ENCODE results near the gene SOWAHA.
A peak's percentile ranks its signal among the peaks of the same experiment; 100 is the strongest.

The SOWAHA gene

GRCh38 chr5:132808866-132809265 lies 4.2 kb upstream of the SOWAHA start:
- DNase-seq (ENCODE audit: low spot score): no peak

GRCh38 chr5:132810605-132811004 lies 2.5 kb upstream of the SOWAHA start:
- DNase-seq (ENCODE audit: low spot score): no peak

- DNase-seq (ENCODE audit: low spot score): no peak
Measured at GRCh38 chr5:132812123-132812765, 858 bp upstream of the SOWAHA start.

- DNase-seq (ENCODE audit: low spot score): no peak
Measured at GRCh38 chr5:132813599-132814502, 749 bp downstream of the SOWAHA start.

GRCh38 chr5:132814503-132815294 lies 1.6 kb downstream of the SOWAHA start:
- no peak for DNase-seq (ENCODE audit: low spot score)

- no peak for DNase-seq (ENCODE audit: low spot score)
Measured at GRCh38 chr5:132815454-132815853, 2.4 kb downstream of the SOWAHA start.

- no peak for DNase-seq (ENCODE audit: low spot score)
Measured at GRCh38 chr5:132816083-132816482, 3.0 kb downstream of the SOWAHA start.

- DNase-seq (ENCODE audit: low spot score): no peak
Measured at GRCh38 chr5:132816554-132816953, 3.5 kb downstream of the SOWAHA start.

GRCh38 chr5:132817011-132817410 lies 3.9 kb downstream of the SOWAHA start:
- DNase-seq (ENCODE audit: low spot score): no peak

GRCh38 chr5:132819468-132819867 lies 6.4 kb downstream of the SOWAHA start:
- DNase-seq (ENCODE audit: low spot score): no peak

GRCh38 chr5:132820162-132820754 lies 7.2 kb downstream of the SOWAHA start:
- DNase-seq (ENCODE audit: low spot score): peak; percentile 92

GRCh38 chr5:132821350-132821749 lies 8.2 kb downstream of the SOWAHA start:
- DNase-seq (ENCODE audit: low spot score): no peak

- no peak for DNase-seq (ENCODE audit: low spot score)
Measured at GRCh38 chr5:132821791-132822190, 8.7 kb downstream of the SOWAHA start.

- DNase-seq (ENCODE audit: low spot score): no peak
Measured at GRCh38 chr5:132822650-132823480, 9.8 kb downstream of the SOWAHA start.

- DNase-seq (ENCODE audit: low spot score): no peak
Measured at GRCh38 chr5:132823481-132824050, 10.5 kb downstream of the SOWAHA start.

- DNase-seq (ENCODE audit: low spot score): no peak
Measured at GRCh38 chr5:132824426-132824825, 11.3 kb downstream of the SOWAHA start.

- no peak for DNase-seq (ENCODE audit: low spot score)
Measured at GRCh38 chr5:132825033-132825833, 12.1 kb downstream of the SOWAHA start.

- DNase-seq (ENCODE audit: low spot score): no peak
Measured at GRCh38 chr5:132825834-132826391, 12.8 kb downstream of the SOWAHA start.

GRCh38 chr5:132826424-132827082 lies 13.5 kb downstream of the SOWAHA start:
- no peak for DNase-seq (ENCODE audit: low spot score)

All from kidney capillary endothelial cell (primary cell).